ENCODE data around the gene CACNA1C.

Gene CACNA1C

GRCh38 chr12:2481346-2481745 lies 428.6 kb downstream of the CACNA1C start:
- in situ Hi-C loops (cut with HindIII; ENCODE audit: low pct_ligation_motif_present, low sequenced_read_pairs): no loop called here
- no peak overlapping the region for H3K4me3 ChIP-seq (ENCODE audit: low read depth, low read length)
- DNase-seq: no peak
- no peak overlapping the region for H3K27ac ChIP-seq
- no peaks in the 10 kb centered on the region for H3K36me3 ChIP-seq (replicated peaks)
- H3K27me3 ChIP-seq (replicated peaks): no peaks in the 10 kb centered on the region
- TF ChIP-seq, protein P1, sequence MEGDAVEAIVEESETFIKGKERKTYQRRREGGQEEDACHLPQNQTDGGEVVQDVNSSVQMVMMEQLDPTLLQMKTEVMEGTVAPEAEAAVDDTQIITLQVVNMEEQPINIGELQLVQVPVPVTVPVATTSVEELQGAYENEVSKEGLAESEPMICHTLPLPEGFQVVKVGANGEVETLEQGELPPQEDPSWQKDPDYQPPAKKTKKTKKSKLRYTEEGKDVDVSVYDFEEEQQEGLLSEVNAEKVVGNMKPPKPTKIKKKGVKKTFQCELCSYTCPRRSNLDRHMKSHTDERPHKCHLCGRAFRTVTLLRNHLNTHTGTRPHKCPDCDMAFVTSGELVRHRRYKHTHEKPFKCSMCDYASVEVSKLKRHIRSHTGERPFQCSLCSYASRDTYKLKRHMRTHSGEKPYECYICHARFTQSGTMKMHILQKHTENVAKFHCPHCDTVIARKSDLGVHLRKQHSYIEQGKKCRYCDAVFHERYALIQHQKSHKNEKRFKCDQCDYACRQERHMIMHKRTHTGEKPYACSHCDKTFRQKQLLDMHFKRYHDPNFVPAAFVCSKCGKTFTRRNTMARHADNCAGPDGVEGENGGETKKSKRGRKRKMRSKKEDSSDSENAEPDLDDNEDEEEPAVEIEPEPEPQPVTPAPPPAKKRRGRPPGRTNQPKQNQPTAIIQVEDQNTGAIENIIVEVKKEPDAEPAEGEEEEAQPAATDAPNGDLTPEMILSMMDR (IDR thresholded peaks at IDR 0.05; ENCODE audit: low read depth, low read length, missing control alignments): no peak

DNA sequence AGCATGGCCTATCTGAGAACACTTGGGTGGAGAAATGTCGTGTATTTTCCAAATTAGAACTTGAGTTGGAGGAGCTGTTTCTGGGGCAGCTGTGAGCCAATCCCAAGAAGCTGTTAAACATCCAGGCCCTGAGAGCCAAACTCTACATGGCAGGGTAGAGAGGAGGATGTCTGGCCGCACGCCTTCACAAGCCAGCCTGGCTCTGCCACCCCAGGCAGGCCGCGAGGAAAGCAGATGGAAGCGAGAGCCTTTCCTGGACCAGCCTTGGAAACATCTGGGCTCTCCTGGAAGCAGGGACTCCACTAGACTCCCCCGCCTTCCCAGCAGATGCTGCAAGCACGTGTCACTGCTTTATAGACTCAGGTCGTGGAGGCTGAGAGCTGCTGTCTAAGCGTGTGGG lies 429.2 kb downstream of the CACNA1C start:
- H3K27ac ChIP-seq: no peak overlapping the region
- TF ChIP-seq, protein P1 (IDR thresholded peaks at IDR 0.05; ENCODE audit: low read depth, low read length, missing control alignments): no peak
- no peak for DNase-seq
- H3K36me3 ChIP-seq (replicated peaks): no peaks in the 10 kb centered on the region
- no peaks in the 10 kb centered on the region for H3K27me3 ChIP-seq (replicated peaks)
- H3K4me3 ChIP-seq (ENCODE audit: low read depth, low read length): no peak overlapping the region
- in situ Hi-C loops (cut with HindIII; ENCODE audit: low pct_ligation_motif_present, low sequenced_read_pairs): no loop called here

DNA sequence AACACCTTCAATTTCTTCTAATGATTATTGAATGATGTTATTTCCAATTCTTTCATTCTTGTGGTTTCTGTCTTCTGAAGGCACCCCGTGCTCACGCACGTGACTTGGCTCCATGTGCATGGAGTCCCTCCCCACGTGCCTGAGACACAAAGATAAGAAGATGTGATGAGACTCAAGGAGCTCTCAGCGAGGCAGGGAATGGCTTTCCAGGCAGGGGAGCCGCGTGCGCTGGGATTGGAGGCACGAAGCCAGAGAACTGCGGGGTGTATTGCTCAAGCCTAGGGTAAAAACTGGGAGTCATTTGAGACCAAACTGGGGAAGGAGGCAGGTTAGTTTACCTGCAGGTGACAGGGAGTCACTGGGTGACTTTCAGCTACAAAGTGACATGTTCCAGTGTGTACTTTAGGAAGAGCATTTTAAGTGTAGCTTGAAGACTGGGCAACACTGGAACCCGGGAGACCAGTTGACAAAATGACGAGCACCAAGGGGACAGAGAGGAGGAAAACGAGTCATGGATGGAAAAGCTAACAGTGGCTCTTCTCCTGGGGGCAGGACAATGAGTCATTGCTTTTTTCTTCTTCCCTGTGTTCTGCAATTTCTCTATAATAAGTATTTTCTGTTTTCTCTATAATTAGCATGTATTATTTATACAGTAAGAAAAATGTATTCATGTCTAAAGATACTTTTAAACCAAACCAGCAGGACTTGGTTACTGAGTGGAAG lies 430.3 kb downstream of the CACNA1C start:
- in situ Hi-C loops (cut with HindIII; ENCODE audit: low pct_ligation_motif_present, low sequenced_read_pairs): no loop called here
- Histone ChIP-seq H3K4me3 (ENCODE audit: low read depth, low read length) (no peak overlapping the region), H3K27ac (no peak overlapping the region), H3K36me3 (replicated peaks) (no peaks in the 10 kb centered on the region), H3K27me3 (replicated peaks) (no peaks in the 10 kb centered on the region)
- no peak for DNase-seq
- TF ChIP-seq, protein P1 (IDR thresholded peaks at IDR 0.05; ENCODE audit: low read depth, low read length, missing control alignments): no peak

- no peak for DNase-seq
- Histone ChIP-seq H3K27ac (no peak overlapping the region), H3K27me3 (replicated peaks) (no peaks in the 10 kb centered on the region), H3K4me3 (ENCODE audit: low read depth, low read length) (no peak overlapping the region), H3K36me3 (replicated peaks) (no peaks in the 10 kb centered on the region)
- TF ChIP-seq, protein P1 (IDR thresholded peaks at IDR 0.05; ENCODE audit: low read depth, low read length, missing control alignments): no peak
- in situ Hi-C loops (cut with HindIII; ENCODE audit: low pct_ligation_motif_present, low sequenced_read_pairs): no loop called here
Observed at GRCh38 chr12:2483713-2484112, 430.9 kb downstream of the CACNA1C start.

GRCh38 chr12:2484141-2484776 lies 431.5 kb downstream of the CACNA1C start:
- in situ Hi-C loops (cut with HindIII; ENCODE audit: low pct_ligation_motif_present, low sequenced_read_pairs): no loop called here
- H3K27ac ChIP-seq: no peak overlapping the region
- DNase-seq: no peak

More at GRCh38 chr12:2484141-2484776, 431.5 kb downstream of the CACNA1C start:
- no peaks in the 10 kb centered on the region for H3K27me3 ChIP-seq (replicated peaks)
- H3K4me3 ChIP-seq (ENCODE audit: low read depth, low read length): no peak overlapping the region
- TF ChIP-seq, protein P1 (IDR thresholded peaks at IDR 0.05; ENCODE audit: low read depth, low read length, missing control alignments): no peak
- no peaks in the 10 kb centered on the region for H3K36me3 ChIP-seq (replicated peaks)

Data from brain microvascular endothelial cell (primary cell).